ENCODE results near the gene SDC3.

Gene SDC3

GRCh38 chr1:30929944-30930525, 21.5 kb upstream of the SDC3 start:
- intact Hi-C loops (cut with DNase I): no loop called here
- no peak for DNase-seq

GRCh38 chr1:30929135-30929889, 20.8 kb upstream of the SDC3 start:
- peak in 4 of 10 donors; percentile 40 to 63 (median 46) for DNase-seq
- intact Hi-C loops (cut with DNase I): no loop called here

GRCh38 chr1:30928789-30929134, 20.2 kb upstream of the SDC3 start:
- intact Hi-C loops (cut with DNase I): no loop called here
- no peak for DNase-seq

GRCh38 chr1:30928171-30928570, 19.6 kb upstream of the SDC3 start:
- intact Hi-C loops (cut with DNase I): no loop called here
- DNase-seq: peak in 1 of 10 donors; percentile 39

GRCh38 chr1:30927448-30927847, 18.9 kb upstream of the SDC3 start:
- intact Hi-C loops (cut with DNase I): no loop called here
- no peak for DNase-seq

GRCh38 chr1:30923597-30923996, 15.0 kb upstream of the SDC3 start:
- intact Hi-C loops (cut with DNase I): no loop called here
- DNase-seq: peak in 1 of 10 donors; percentile 29

- no peak for DNase-seq
- intact Hi-C loops (cut with DNase I): no loop called here
Observed at GRCh38 chr1:30920827-30921226, 12.3 kb upstream of the SDC3 start.

- no peak for DNase-seq
- intact Hi-C loops (cut with DNase I): no loop called here
Observed at GRCh38 chr1:30919025-30919881, 10.7 kb upstream of the SDC3 start.

- intact Hi-C loops (cut with DNase I): no loop called here
- peak in 4 of 10 donors; percentile 3 to 64 (median 37) for DNase-seq
Observed at GRCh38 chr1:30916296-30916695, 7.7 kb upstream of the SDC3 start.

- intact Hi-C loops (cut with DNase I): no loop called here
- peak in 3 of 10 donors; percentile 58 to 71 (median 59) for DNase-seq
Observed at GRCh38 chr1:30915491-30916230, 7.1 kb upstream of the SDC3 start.

GRCh38 chr1:30914931-30915330, 6.4 kb upstream of the SDC3 start:
- intact Hi-C loops (cut with DNase I): loop anchor here (5.0 kb wide), 1 partner anchor 188 kb away; no protein-coding TSS in a partner anchor
- DNase-seq: peak in 3 of 10 donors; percentile 66 to 88 (median 80)

- intact Hi-C loops (cut with DNase I): loop anchor here (5.0 kb wide), 1 partner anchor 187 kb away; no protein-coding TSS in a partner anchor
- peak in 1 of 10 donors; percentile 60 for DNase-seq
Observed at GRCh38 chr1:30914587-30914922, 6.0 kb upstream of the SDC3 start.

- intact Hi-C loops (cut with DNase I): loop anchor here (5.0 kb wide), 1 partner anchor 186 kb away; no protein-coding TSS in a partner anchor
- peak in 5 of 10 donors; percentile 24 to 77 (median 67) for DNase-seq
Observed at GRCh38 chr1:30912913-30913652, 4.5 kb upstream of the SDC3 start.

- peak in 4 of 10 donors; percentile 16 to 72 (median 35) for DNase-seq
- intact Hi-C loops (cut with DNase I): loop anchor here (5.0 kb wide), 1 partner anchor 185 kb away; no protein-coding TSS in a partner anchor
Observed at GRCh38 chr1:30912224-30912623, 3.7 kb upstream of the SDC3 start.

- peak; percentile 71 to 98 (median 86) for DNase-seq
- intact Hi-C loops (cut with DNase I): loop anchor here (1.0 to 5.0 kb wide), 3 partner anchors 110 to 184 kb away; no protein-coding TSS in a partner anchor
Observed at GRCh38 chr1:30911059-30911954, 2.7 kb upstream of the SDC3 start.

GRCh38 chr1:30909365-30910068, 959 bp upstream of the SDC3 start:
- peak in 5 of 10 donors; percentile 29 to 91 (median 75) for DNase-seq
- intact Hi-C loops (cut with DNase I): loop anchor here (5.0 kb wide), 1 partner anchor 182 kb away; no protein-coding TSS in a partner anchor

GRCh38 chr1:30908316-30908695, 252 bp downstream of the SDC3 start:
- intact Hi-C loops (cut with DNase I): no loop called here
- peak in 2 of 10 donors; percentile 69 to 83 for DNase-seq
